Measurements from ENCODE around the gene NPBWR2.

The NPBWR2 gene

GRCh38 chr20:64106981-64107735 lies at the start of gene NPBWR2:
Gene NPBWR2, minus strand, starts transcription at chr20:64107565. Its CDS starts 734 bp downstream, at chr20:64106831.
- H3K4me1 Mint-ChIP-seq = peaks cover 12% of the 10 kb centered on the region
- no peaks in the 10 kb centered on the region for H3K36me3 Mint-ChIP-seq
- no peak within 1 kb of the TSS for H3K4me3 Mint-ChIP-seq

GRCh38 chr20:64156136-64156885 lies 48.9 kb upstream of the NPBWR2 start:
- Mint-ChIP-seq H3K9me3 (no peaks in the 10 kb centered on the region), H3K4me3 (no peak overlapping the region)
- ATAC-seq = no peak

More at GRCh38 chr20:64106981-64107735, at the start of gene NPBWR2:
- H3K9me3 Mint-ChIP-seq = no peaks in the 10 kb centered on the region
- DNase-seq (ENCODE audit: low spot score in 2 of 2) (peak in 1 of 2 donors; percentile 50), ATAC-seq (peak; percentile 37)
- H3K27ac Mint-ChIP-seq = peak within 1 kb of the TSS; percentile 7

GRCh38 chr20:64155258-64156135 lies 48.1 kb upstream of the NPBWR2 start:
- Mint-ChIP-seq H3K4me3 (no peak overlapping the region), H3K36me3 (no peaks in the 10 kb centered on the region), H3K9me3 (no peaks in the 10 kb centered on the region), H3K4me1 (peaks cover 4% of the 10 kb centered on the region), H3K27ac (no peak overlapping the region)
- ATAC-seq = no peak
- no peak for DNase-seq (ENCODE audit: low spot score in 2 of 2)

More at GRCh38 chr20:64156136-64156885, 48.9 kb upstream of the NPBWR2 start:
- Mint-ChIP-seq H3K36me3 (no peaks in the 10 kb centered on the region), H3K4me1 (peaks cover 4% of the 10 kb centered on the region), H3K27ac (no peak overlapping the region)
- DNase-seq (ENCODE audit: low spot score in 2 of 2) = no peak

GRCh38 chr20:64154590-64155257 lies 47.4 kb upstream of the NPBWR2 start:
- no peak overlapping the region for H3K4me3 Mint-ChIP-seq
- H3K9me3 Mint-ChIP-seq = no peaks in the 10 kb centered on the region
- ATAC-seq = peak; percentile 6
- no peaks in the 10 kb centered on the region for H3K36me3 Mint-ChIP-seq
- H3K27ac Mint-ChIP-seq = no peak overlapping the region
- DNase-seq (ENCODE audit: low spot score in 2 of 2) = no peak
- peaks cover 4% of the 10 kb centered on the region for H3K4me1 Mint-ChIP-seq

GRCh38 chr20:64153861-64154589 lies 46.7 kb upstream of the NPBWR2 start:
- Mint-ChIP-seq H3K9me3 (no peaks in the 10 kb centered on the region), H3K27ac (no peak overlapping the region), H3K4me3 (no peak overlapping the region), H3K4me1 (peaks cover 4% of the 10 kb centered on the region), H3K36me3 (no peaks in the 10 kb centered on the region)
- ATAC-seq (no peak), DNase-seq (ENCODE audit: low spot score in 2 of 2) (no peak)

GRCh38 chr20:64153410-64153809 lies 46.0 kb upstream of the NPBWR2 start:
- H3K36me3 Mint-ChIP-seq = no peaks in the 10 kb centered on the region
- H3K4me1 Mint-ChIP-seq = peaks cover 4% of the 10 kb centered on the region
- H3K27ac Mint-ChIP-seq = no peak overlapping the region
- H3K4me3 Mint-ChIP-seq = no peak overlapping the region
- H3K9me3 Mint-ChIP-seq = no peaks in the 10 kb centered on the region
- no peak for ATAC-seq
- no peak for DNase-seq (ENCODE audit: low spot score in 2 of 2)

- no peak for DNase-seq (ENCODE audit: low spot score in 2 of 2)
- H3K4me3 Mint-ChIP-seq = no peak overlapping the region
- H3K27ac Mint-ChIP-seq = no peak overlapping the region
- no peaks in the 10 kb centered on the region for H3K9me3 Mint-ChIP-seq
- no peak for ATAC-seq
- H3K36me3 Mint-ChIP-seq = no peaks in the 10 kb centered on the region
- peaks cover 4% of the 10 kb centered on the region for H3K4me1 Mint-ChIP-seq
These were observed 45.5 kb upstream of the NPBWR2 start for GRCh38 chr20:64152906-64153305.

- Mint-ChIP-seq H3K27ac (no peak overlapping the region), H3K4me3 (no peak overlapping the region), H3K4me1 (peaks cover 4% of the 10 kb centered on the region), H3K9me3 (no peaks in the 10 kb centered on the region), H3K36me3 (no peaks in the 10 kb centered on the region)
- ATAC-seq = no peak
- DNase-seq (ENCODE audit: low spot score in 2 of 2) = no peak
These were observed 44.5 kb upstream of the NPBWR2 start for GRCh38 chr20:64151633-64152530.

GRCh38 chr20:64150756-64151632 lies 43.6 kb upstream of the NPBWR2 start:
- Mint-ChIP-seq H3K9me3 (no peaks in the 10 kb centered on the region), H3K4me1 (peaks cover 4% of the 10 kb centered on the region), H3K36me3 (no peaks in the 10 kb centered on the region), H3K4me3 (no peak overlapping the region), H3K27ac (no peak overlapping the region)
- ATAC-seq = no peak
- DNase-seq (ENCODE audit: low spot score in 2 of 2) = no peak

GRCh38 chr20:64149809-64150560 lies 42.6 kb upstream of the NPBWR2 start:
- peaks cover 4% of the 10 kb centered on the region for H3K4me1 Mint-ChIP-seq
- no peak overlapping the region for H3K4me3 Mint-ChIP-seq
- no peak overlapping the region for H3K27ac Mint-ChIP-seq
- ATAC-seq = no peak
- H3K9me3 Mint-ChIP-seq = peaks cover 2% of the 10 kb centered on the region
- no peaks in the 10 kb centered on the region for H3K36me3 Mint-ChIP-seq
- no peak for DNase-seq (ENCODE audit: low spot score in 2 of 2)

GRCh38 chr20:64149141-64149540 lies 41.8 kb upstream of the NPBWR2 start:
- DNase-seq (ENCODE audit: low spot score in 2 of 2) = no peak

GRCh38 chr20:64148581-64148980 lies 41.2 kb upstream of the NPBWR2 start:
- peaks cover 3% of the 10 kb centered on the region for H3K4me1 Mint-ChIP-seq

More at GRCh38 chr20:64149141-64149540, 41.8 kb upstream of the NPBWR2 start:
- H3K27ac Mint-ChIP-seq = no peak overlapping the region
- no peak for ATAC-seq
- no peaks in the 10 kb centered on the region for H3K36me3 Mint-ChIP-seq
- H3K9me3 Mint-ChIP-seq = peaks cover 9% of the 10 kb centered on the region
- peaks cover 4% of the 10 kb centered on the region for H3K4me1 Mint-ChIP-seq
- no peak overlapping the region for H3K4me3 Mint-ChIP-seq

More at GRCh38 chr20:64148581-64148980, 41.2 kb upstream of the NPBWR2 start:
- peaks cover 10% of the 10 kb centered on the region for H3K9me3 Mint-ChIP-seq
- H3K27ac Mint-ChIP-seq = no peak overlapping the region
- H3K36me3 Mint-ChIP-seq = no peaks in the 10 kb centered on the region
- no peak for ATAC-seq
- DNase-seq (ENCODE audit: low spot score in 2 of 2) = no peak
- no peak overlapping the region for H3K4me3 Mint-ChIP-seq

All from stimulated activated effector memory CD8-positive, alpha-beta T cell treated with anti-CD3 and anti-CD28 coated beads, Interleukin-12 subunit alpha, Interleukin-12 subunit beta, amount 100 ng/mL, for 72 hours (primary cell).